DND-41 (cell line): Measurements from ENCODE around the gene SLC25A14.

ENCODE experiments used
- ATAC-seq: fragments of 200-7000 bp; cut with Tn5 transposase; 3 replicates; pipeline ENCODE4 v1.9.1; 2021; ENCODE audit warnings: low read depth; ENCODE audit not compliant: insufficient read depth
- DNase-seq: peaks from one replicate; pipeline ENCODE4 v3.0.0-alpha.2; 2020
- H2AFZ ChIP-seq: 2 replicates; pipeline ENCODE4 v1.6.0; 2012; ENCODE audit warnings: low read depth, low read length
- H3K27ac ChIP-seq: 2 replicates; pipeline ENCODE4 v1.5.1; 2012; ENCODE audit warnings: low read length, inconsistent platforms
- H3K27me3 ChIP-seq: fragments of 200-600 bp; sonication (generic); 2 replicates; pipeline ENCODE4 v1.6.0; 2012; ENCODE audit warnings: low read length, mild to moderate bottlenecking, inconsistent platforms; ENCODE audit not compliant: insufficient read depth, poor library complexity
- H3K36me3 ChIP-seq: 2 replicates; pipeline ENCODE4 v1.5.1; 2012; ENCODE audit warnings: low read length, inconsistent platforms; ENCODE audit not compliant: insufficient read depth
- H3K4me1 ChIP-seq: 2 replicates; pipeline ENCODE4 v1.5.1; 2012; ENCODE audit warnings: mild to moderate bottlenecking, low read length; ENCODE audit not compliant: insufficient read depth
- H3K4me2 ChIP-seq: 2 replicates; pipeline ENCODE4 v1.6.0; 2012; ENCODE audit warnings: mild to moderate bottlenecking, moderate library complexity, low read length, inconsistent platforms; ENCODE audit not compliant: insufficient read depth
- H3K4me3 ChIP-seq, 2 experiments: fragments of 200-600 bp in 1 of 2; shearing (Covaris generic) in 1 of 2; 2 replicates each; pipeline ENCODE4 v1.5.1; 2012 to 2016; ENCODE audit warnings: inconsistent platforms in 2 of 2, low read length in 2 of 2, mild to moderate bottlenecking in 2 of 2, low read depth in 1 of 2, moderate library complexity in 1 of 2
- H3K79me2 ChIP-seq: 2 replicates; pipeline ENCODE4 v1.6.0; 2012; ENCODE audit warnings: low read length, inconsistent platforms; ENCODE audit not compliant: insufficient read depth
- H3K9ac ChIP-seq: 2 replicates; pipeline ENCODE4 v1.6.0; 2012; ENCODE audit warnings: low read depth, mild to moderate bottlenecking, inconsistent platforms, low read length, moderate library complexity
- H3K9me3 ChIP-seq: 2 replicates; pipeline ENCODE4 v1.5.1; 2012; ENCODE audit warnings: low read length, moderate library complexity, mild to moderate bottlenecking, inconsistent platforms; ENCODE audit not compliant: insufficient read depth, severe bottlenecking
- H4K20me1 ChIP-seq: 2 replicates; pipeline ENCODE4 v1.6.0; 2012; ENCODE audit warnings: low read length; ENCODE audit not compliant: insufficient read depth
- CTCF ChIP-seq: IDR thresholded peaks from 2 replicates; pipeline ENCODE4 v1.5.1; 2012; ENCODE audit warnings: borderline replicate concordance, low read length, moderate library complexity, mild to moderate bottlenecking; ENCODE audit not compliant: poor library complexity, severe bottlenecking; ENCODE audit errors: extremely low read depth
- EZH2 ChIP-seq: IDR thresholded peaks from 3 replicates; pipeline ENCODE4 v1.6.1; 2012; ENCODE audit warnings: borderline replicate concordance, low read depth, mild to moderate bottlenecking, moderate library complexity, low read length, inconsistent platforms; ENCODE audit not compliant: severe bottlenecking

The SLC25A14 gene

GRCh38 chrX:130376077-130376476 lies 36.4 kb downstream of the SLC25A14 start:
- no peaks in the 10 kb centered on the region for H3K79me2 ChIP-seq
- no peak overlapping the region for H3K27ac ChIP-seq
- H3K27me3 ChIP-seq = no peaks in the 10 kb centered on the region
- no peaks in the 10 kb centered on the region for H3K9me3 ChIP-seq
- no peak overlapping the region for H3K4me3 ChIP-seq
- no peak overlapping the region for H3K4me2 ChIP-seq
- DNase-seq (no peak), ATAC-seq (no peak)
- H4K20me1 ChIP-seq = no peaks in the 10 kb centered on the region
- no peak overlapping the region for H2AFZ ChIP-seq
- no peaks in the 10 kb centered on the region; the same call in 1 of the 2 replicates for H3K36me3 ChIP-seq
- H3K4me1 ChIP-seq = no peaks in the 10 kb centered on the region
- no peak overlapping the region for H3K9ac ChIP-seq
- TF ChIP-seq EZH2 (no peak), CTCF (no peak)

- Histone ChIP-seq H3K4me3 (no peak overlapping the region), H2AFZ (no peak overlapping the region), H3K27ac (no peak overlapping the region), H3K9me3 (no peaks in the 10 kb centered on the region), H3K9ac (no peak overlapping the region), H3K27me3 (no peaks in the 10 kb centered on the region), H3K4me2 (no peak overlapping the region), H3K4me1 (no peaks in the 10 kb centered on the region), H3K79me2 (no peaks in the 10 kb centered on the region), H4K20me1 (no peaks in the 10 kb centered on the region), H3K36me3 (no peaks in the 10 kb centered on the region)
- ATAC-seq (no peak), DNase-seq (no peak)
- TF ChIP-seq CTCF (no peak), EZH2 (no peak)
Measured at GRCh38 chrX:130378024-130378669, 38.4 kb downstream of the SLC25A14 start.

GRCh38 chrX:130385520-130385919 lies 45.8 kb downstream of the SLC25A14 start, which contains the start of gene GPR119:
Gene GPR119 (minus strand): TSS chrX:130385674. CDS start chrX:130385447, 227 bp downstream.
- H3K9ac ChIP-seq = no peak within 1 kb of the TSS
- H3K4me2 ChIP-seq = no peak within 1 kb of the TSS
- DNase-seq (no peak), ATAC-seq (no peak)
- H3K79me2 ChIP-seq = no peaks in the 10 kb centered on the region
- H4K20me1 ChIP-seq = no peaks in the 10 kb centered on the region
- H3K4me3 ChIP-seq = no peak within 1 kb of the TSS
- H3K36me3 ChIP-seq = no peaks in the 10 kb centered on the region
- H2AFZ ChIP-seq = no peak within 1 kb of the TSS
- H3K27ac ChIP-seq = no peak within 1 kb of the TSS
- no peaks in the 10 kb centered on the region for H3K9me3 ChIP-seq
- TF ChIP-seq CTCF (no peak), EZH2 (no peak)
- no peaks in the 10 kb centered on the region for H3K4me1 ChIP-seq
- no peaks in the 10 kb centered on the region for H3K27me3 ChIP-seq
